Measurements from ENCODE around the gene GNAS.

Gene GNAS

GRCh38 chr20:58882704-58883089 lies 30.2 kb downstream of the GNAS start:
- DNase-seq (ENCODE audit: low spot score): no peak

GRCh38 chr20:58883241-58883691 lies 30.8 kb downstream of the GNAS start:
- no peak for DNase-seq (ENCODE audit: low spot score)

- no peak for DNase-seq (ENCODE audit: low spot score)
Measured at GRCh38 chr20:58884966-58885365, 32.5 kb downstream of the GNAS start.

- no peak for DNase-seq (ENCODE audit: low spot score)
Measured at GRCh38 chr20:58886546-58886945, 34.0 kb downstream of the GNAS start.

- no peak for DNase-seq (ENCODE audit: low spot score)
Measured at GRCh38 chr20:58888103-58888502, 35.6 kb downstream of the GNAS start.

- DNase-seq (ENCODE audit: low spot score): peak; percentile 87
Measured at GRCh38 chr20:58888521-58889333, 36.2 kb downstream of the GNAS start.

GRCh38 chr20:58889334-58889760 lies 36.8 kb downstream of the GNAS start:
- DNase-seq (ENCODE audit: low spot score): no peak

- no peak for DNase-seq (ENCODE audit: low spot score)
Measured at GRCh38 chr20:58889798-58890517, 37.4 kb downstream of the GNAS start.

GRCh38 chr20:58890518-58891085 lies 38.1 kb downstream of the GNAS start:
- DNase-seq (ENCODE audit: low spot score): peak; percentile 68

GRCh38 chr20:58891086-58891717 lies 38.7 kb downstream of the GNAS start:
- DNase-seq (ENCODE audit: low spot score): peak; percentile 74

- DNase-seq (ENCODE audit: low spot score): no peak
Measured at GRCh38 chr20:58891718-58892140, 39.2 kb downstream of the GNAS start.

GRCh38 chr20:58892141-58892931 lies 39.8 kb downstream of the GNAS start:
- DNase-seq (ENCODE audit: low spot score): peak; percentile 68

GRCh38 chr20:58892932-58893224 lies 40.4 kb downstream of the GNAS start:
- DNase-seq (ENCODE audit: low spot score): no peak

- DNase-seq (ENCODE audit: low spot score): peak; percentile 28
Measured at GRCh38 chr20:58893355-58894120, 41.0 kb downstream of the GNAS start.

- no peak for DNase-seq (ENCODE audit: low spot score)
Measured at GRCh38 chr20:58894652-58895447, 42.3 kb downstream of the GNAS start.

GRCh38 chr20:58895448-58896180 lies 43.1 kb downstream of the GNAS start:
- no peak for DNase-seq (ENCODE audit: low spot score)

- no peak for DNase-seq (ENCODE audit: low spot score)
Measured at GRCh38 chr20:58896820-58897219, 44.3 kb downstream of the GNAS start.

GRCh38 chr20:58897488-58897887 lies 45.0 kb downstream of the GNAS start:
- DNase-seq (ENCODE audit: low spot score): no peak

GRCh38 chr20:58898629-58899408 lies 46.3 kb downstream of the GNAS start:
- DNase-seq (ENCODE audit: low spot score): no peak

All from CD4-positive, alpha-beta T cell treated with Interleukin-15 for 4 hours (primary cell).